GM03348 (cell line): ENCODE results near the gene SFTA2.
"Not testable (repeated sequence)": the region's sequence is repeated elsewhere in the genome, so short reads cannot be mapped to it uniquely, and the experiment has no call there.

Source experiments
- DNase-seq: peaks from one replicate; pipeline ENCODE4 v3.0.0; 2012; ENCODE audit warnings: low spot score

Gene SFTA2

GRCh38 chr6:30912746-30913520, 19.0 kb downstream of the SFTA2 start:
- no peak for DNase-seq

GRCh38 chr6:30910473-30910872, 21.5 kb downstream of the SFTA2 start:
- DNase-seq, result not testable (repeated sequence)

- DNase-seq, result no peak
Measured at GRCh38 chr6:30908700-30909099, 23.3 kb downstream of the SFTA2 start.

GRCh38 chr6:30907758-30908591, 24.0 kb downstream of the SFTA2 start, which contains the start of gene GTF2H4:
Gene GTF2H4 (plus strand): TSS chr6:30908207.
- peak; percentile 96 for DNase-seq

GRCh38 chr6:30907290-30907757, 24.6 kb downstream of the SFTA2 start:
- not testable (repeated sequence) for DNase-seq

- DNase-seq, result no peak
Measured at GRCh38 chr6:30903236-30903635, 28.7 kb downstream of the SFTA2 start.

- no peak for DNase-seq
Measured at GRCh38 chr6:30902709-30903108, 29.3 kb downstream of the SFTA2 start.

GRCh38 chr6:30902196-30902595, 29.8 kb downstream of the SFTA2 start:
- DNase-seq, result not testable (repeated sequence)

- DNase-seq, result no peak
Measured at GRCh38 chr6:30901436-30901835, 30.5 kb downstream of the SFTA2 start.

GRCh38 chr6:30900863-30901417, 31.0 kb downstream of the SFTA2 start:
- no peak for DNase-seq

GRCh38 chr6:30898750-30899360, 33.1 kb downstream of the SFTA2 start:
- DNase-seq, result no peak

GRCh38 chr6:30897882-30898281, 34.1 kb downstream of the SFTA2 start:
- no peak for DNase-seq

GRCh38 chr6:30896541-30896940, 35.4 kb downstream of the SFTA2 start:
- no peak for DNase-seq

- DNase-seq, result no peak
Measured at GRCh38 chr6:30895343-30895742, 36.6 kb downstream of the SFTA2 start.

- no peak for DNase-seq
Measured at GRCh38 chr6:30894935-30895334, 37.0 kb downstream of the SFTA2 start.

- no peak for DNase-seq
Measured at GRCh38 chr6:30894381-30894780, 37.6 kb downstream of the SFTA2 start.

GRCh38 chr6:30893666-30894065, 38.3 kb downstream of the SFTA2 start:
- DNase-seq, result no peak

- DNase-seq, result no peak
Measured at GRCh38 chr6:30893001-30893591, 38.9 kb downstream of the SFTA2 start.

- DNase-seq, result no peak
Measured at GRCh38 chr6:30891816-30892538, 40.0 kb downstream of the SFTA2 start.

GRCh38 chr6:30891450-30891723, 40.6 kb downstream of the SFTA2 start:
- DNase-seq, result no peak

- no peak for DNase-seq
Measured at GRCh38 chr6:30890646-30891449, 41.1 kb downstream of the SFTA2 start.
